Esophagus muscularis mucosa (tissue), 4 donors: ENCODE results near the gene C1QA.

Experiments
- EP300 ChIP-seq: sonication (generic); formaldehyde crosslinking; IDR thresholded peaks from one replicate; pipeline ENCODE4 v1.6.1; 2017; ENCODE audit warnings: antibody characterized with exemption
- POLR2A ChIP-seq: fragments of 450-650 bp; IDR thresholded peaks from one replicate; pipeline ENCODE4 v1.6.1; 2017; ENCODE audit warnings: antibody characterized with exemption, moderate library complexity, mild to moderate bottlenecking, low read depth
- POLR2AphosphoS5 ChIP-seq, 2 donors: sonication (generic); formaldehyde crosslinking; IDR thresholded peaks; one replicate each; pipeline ENCODE4 v1.6.1; 2017; ENCODE audit warnings: antibody characterized with exemption in 2 of 2
- TF ChIP-seq, protein P1 (sequence below), 3 experiments: fragments of 200-600 bp in 2 of 3; fragments of 450-650 bp in 1 of 3; sonication (generic) in 2 of 3; IDR thresholded peaks; one replicate each; pipeline ENCODE4 v1.5.1; 2017 to 2019; ENCODE audit warnings: antibody characterized with exemption in 3 of 3, mild to moderate bottlenecking in 2 of 3, moderate library complexity in 1 of 3

DNA sequence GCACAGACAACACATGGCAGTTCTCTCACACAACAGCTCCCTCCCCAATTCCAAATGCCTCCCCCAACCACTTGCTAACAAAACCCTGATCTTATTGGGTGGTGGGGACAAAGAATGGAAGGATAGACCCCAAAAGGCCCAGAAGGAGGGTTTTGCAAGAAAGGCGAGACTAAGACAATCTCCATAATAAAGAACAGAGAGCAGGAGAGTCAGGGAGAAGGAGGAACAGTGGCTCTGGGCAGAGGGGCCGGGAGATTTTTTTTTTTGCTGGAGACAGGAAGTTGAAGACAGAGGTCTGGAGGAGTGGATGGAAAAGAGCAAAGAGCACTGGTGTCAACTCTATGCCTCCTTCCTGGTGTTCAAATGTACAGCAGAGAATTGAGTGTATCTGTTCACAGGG, 6.5 kb upstream of the C1QA start:
- TF ChIP-seq, protein P1, sequence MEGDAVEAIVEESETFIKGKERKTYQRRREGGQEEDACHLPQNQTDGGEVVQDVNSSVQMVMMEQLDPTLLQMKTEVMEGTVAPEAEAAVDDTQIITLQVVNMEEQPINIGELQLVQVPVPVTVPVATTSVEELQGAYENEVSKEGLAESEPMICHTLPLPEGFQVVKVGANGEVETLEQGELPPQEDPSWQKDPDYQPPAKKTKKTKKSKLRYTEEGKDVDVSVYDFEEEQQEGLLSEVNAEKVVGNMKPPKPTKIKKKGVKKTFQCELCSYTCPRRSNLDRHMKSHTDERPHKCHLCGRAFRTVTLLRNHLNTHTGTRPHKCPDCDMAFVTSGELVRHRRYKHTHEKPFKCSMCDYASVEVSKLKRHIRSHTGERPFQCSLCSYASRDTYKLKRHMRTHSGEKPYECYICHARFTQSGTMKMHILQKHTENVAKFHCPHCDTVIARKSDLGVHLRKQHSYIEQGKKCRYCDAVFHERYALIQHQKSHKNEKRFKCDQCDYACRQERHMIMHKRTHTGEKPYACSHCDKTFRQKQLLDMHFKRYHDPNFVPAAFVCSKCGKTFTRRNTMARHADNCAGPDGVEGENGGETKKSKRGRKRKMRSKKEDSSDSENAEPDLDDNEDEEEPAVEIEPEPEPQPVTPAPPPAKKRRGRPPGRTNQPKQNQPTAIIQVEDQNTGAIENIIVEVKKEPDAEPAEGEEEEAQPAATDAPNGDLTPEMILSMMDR (IDR thresholded peaks at IDR 0.05) = no peak
- TF ChIP-seq POLR2AphosphoS5 (IDR thresholded peaks at IDR 0.05) (no peak), POLR2A (no peak), EP300 (no peak)
